Measurements from ENCODE around the gene MAGI3. TPM values are rescaled to one million over a fixed set of nuclear protein-coding genes. Genes with fewer than 3 reads are reported as not detected.

Gene MAGI3
- total RNA-seq (2014; rRNA removed; shearing (Covaris generic)): 2.9 and 4.7 TPM in 2 replicates
- 7.8 and 8.5 TPM in 2 replicates for total RNA-seq (2022)
- Bru-seq, nascent RNA: percentile 52 among the genes with signal in this experiment
- BruChase-seq, experiment 1, labeled RNA remaining after a 6-hour chase: percentile 48 among the genes with signal in this experiment
- percentile 50 among the genes with signal in this experiment for BruChase-seq, experiment 2, labeled RNA remaining after a 2-hour chase
- long read RNA-seq, full-length matches to known transcripts: 15 of 18 reads
- long read RNA-seq, partial matches to known transcripts: 2 of 18 reads
- long read RNA-seq, other reads (novel, unspliced or antisense): 1 of 18 reads

DNA sequence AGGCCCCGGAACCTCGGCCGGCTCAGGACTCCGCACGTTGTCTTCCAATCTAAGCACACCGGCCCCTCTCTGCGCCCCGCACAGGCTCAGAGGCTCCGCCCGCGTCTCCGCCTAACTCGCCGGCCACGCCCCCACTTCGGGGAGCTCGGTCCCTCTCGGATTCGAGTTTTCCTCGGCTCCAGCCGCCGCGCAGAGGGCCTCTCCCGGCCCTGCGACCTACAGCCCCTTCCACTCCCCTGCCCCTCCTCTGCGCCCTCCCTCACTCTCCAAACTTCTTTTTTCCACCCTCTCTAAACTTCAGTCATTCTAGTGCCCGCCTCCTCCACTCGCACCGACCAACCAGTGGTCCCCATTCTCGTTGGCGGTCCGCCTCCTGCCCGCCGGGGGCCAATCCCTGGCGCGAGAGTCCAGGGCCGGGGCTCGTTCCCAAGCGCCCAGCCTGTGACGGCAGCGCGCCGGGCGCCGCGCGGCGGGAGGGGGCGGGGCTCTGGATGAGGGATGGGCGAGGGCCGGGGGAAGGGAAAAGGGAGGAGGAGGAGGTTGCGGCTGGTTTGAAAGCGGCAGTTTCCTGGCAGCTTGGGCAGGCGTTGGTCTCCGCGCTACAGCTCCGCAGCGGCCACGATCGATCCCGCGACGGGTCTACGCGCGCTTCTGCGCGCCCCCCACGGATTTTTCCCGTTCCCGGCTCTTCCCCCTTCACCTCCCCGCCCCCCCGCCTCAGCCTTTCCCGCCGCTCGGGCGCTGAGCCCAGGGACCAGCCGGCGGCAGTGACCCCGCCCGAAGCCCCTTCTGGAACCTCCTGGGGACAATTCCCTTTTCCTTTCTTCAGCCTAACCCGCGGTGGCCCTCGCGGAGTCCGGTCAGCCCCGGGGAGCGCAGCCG is at the start of gene MAGI3:
TSS of gene MAGI3 (plus strand) at position 563 of the 882 bp plus-strand sequence. CDS start 519 bp downstream, outside the sequence.
- TF ChIP-seq, protein P1, sequence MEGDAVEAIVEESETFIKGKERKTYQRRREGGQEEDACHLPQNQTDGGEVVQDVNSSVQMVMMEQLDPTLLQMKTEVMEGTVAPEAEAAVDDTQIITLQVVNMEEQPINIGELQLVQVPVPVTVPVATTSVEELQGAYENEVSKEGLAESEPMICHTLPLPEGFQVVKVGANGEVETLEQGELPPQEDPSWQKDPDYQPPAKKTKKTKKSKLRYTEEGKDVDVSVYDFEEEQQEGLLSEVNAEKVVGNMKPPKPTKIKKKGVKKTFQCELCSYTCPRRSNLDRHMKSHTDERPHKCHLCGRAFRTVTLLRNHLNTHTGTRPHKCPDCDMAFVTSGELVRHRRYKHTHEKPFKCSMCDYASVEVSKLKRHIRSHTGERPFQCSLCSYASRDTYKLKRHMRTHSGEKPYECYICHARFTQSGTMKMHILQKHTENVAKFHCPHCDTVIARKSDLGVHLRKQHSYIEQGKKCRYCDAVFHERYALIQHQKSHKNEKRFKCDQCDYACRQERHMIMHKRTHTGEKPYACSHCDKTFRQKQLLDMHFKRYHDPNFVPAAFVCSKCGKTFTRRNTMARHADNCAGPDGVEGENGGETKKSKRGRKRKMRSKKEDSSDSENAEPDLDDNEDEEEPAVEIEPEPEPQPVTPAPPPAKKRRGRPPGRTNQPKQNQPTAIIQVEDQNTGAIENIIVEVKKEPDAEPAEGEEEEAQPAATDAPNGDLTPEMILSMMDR (conservative IDR thresholded peaks at IDR 0.05; ENCODE audit: low read length): no peak
- no peak for TF ChIP-seq EZH2phosphoT487 (IDR thresholded peaks at IDR 0.05; ENCODE audit: borderline replicate concordance, low read depth, low read length)
- no peaks in the 10 kb centered on the region for H3K36me3 ChIP-seq (ENCODE audit: insufficient read depth, low read length)
- H3K9me2 ChIP-seq (ENCODE audit: insufficient read depth, low read length): no peaks in the 10 kb centered on the region
- no TSS peak for BruUV-seq (replicated peaks)
- no peaks in the 10 kb centered on the region for H3K9me3 ChIP-seq (ENCODE audit: low read length)
- H3K4me3 ChIP-seq (ENCODE audit: low read depth, low read length, poor library complexity, severe bottlenecking): peak within 1 kb of the TSS; percentile 85
- peaks cover 18% of the 10 kb centered on the region for H3K4me1 ChIP-seq (ENCODE audit: insufficient read depth, low read length, poor library complexity, severe bottlenecking)
- CTCF ChIA-PET (ENCODE audit: unreplicated experiment): interaction anchor here (0.6 kb wide), 1 partner anchor 1332 kb away, joined by 3 read pairs; no protein-coding TSS in a partner anchor
- peak within 1 kb of the TSS; percentile 24 for H3K27ac ChIP-seq (ENCODE audit: low read depth, low read length, poor library complexity, severe bottlenecking)
- H3K79me2 ChIP-seq (ENCODE audit: insufficient read depth, low read depth, low read length): no peaks in the 10 kb centered on the region
- intact Hi-C loops (cut with micrococcal nuclease; ENCODE audit: unreplicated experiment): loop anchor here (10.0 kb wide), 1 partner anchor 245 kb away; no protein-coding TSS in a partner anchor
- peak within 1 kb of the TSS; percentile 88 for H3K4me2 ChIP-seq (ENCODE audit: low read length)
- H4K20me1 ChIP-seq (ENCODE audit: insufficient read depth, low read length): peaks cover 8% of the 10 kb centered on the region; the same call in 1 of the 2 replicates
- peak within 1 kb of the TSS; percentile 92 for H2AFZ ChIP-seq (ENCODE audit: low read length)
- POLR2A ChIA-PET: interaction anchor here (0.6 to 1.4 kb wide), 3 partner anchors 14 to 313 kb away, joined by 3 to 4 read pairs (median 3); no protein-coding TSS in a partner anchor
- DNase-seq (ENCODE audit: low spot score): peak; percentile 94

DNA sequence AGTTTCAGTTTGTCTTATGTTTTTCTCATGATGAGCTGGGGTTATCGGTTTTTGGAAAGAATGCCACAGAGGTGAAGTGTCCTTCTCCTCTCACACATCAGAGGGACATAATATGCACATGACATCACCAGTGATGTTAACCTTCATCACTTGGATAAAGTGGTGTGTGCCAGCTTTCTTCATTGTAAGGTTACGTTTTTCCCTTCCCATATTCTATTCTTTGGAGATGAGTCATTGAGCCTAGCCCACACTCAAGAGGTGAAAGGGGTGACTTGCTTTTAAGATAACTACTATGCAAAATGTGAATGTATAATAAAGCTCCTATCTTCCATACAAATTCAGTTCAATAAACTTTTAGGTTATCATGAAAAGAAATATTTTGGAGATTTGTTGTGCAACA is 36.7 kb upstream of the MAGI3 start:
- H3K79me2 ChIP-seq (ENCODE audit: insufficient read depth, low read depth, low read length): no peaks in the 10 kb centered on the region
- intact Hi-C loops (cut with micrococcal nuclease; ENCODE audit: unreplicated experiment): no loop called here
- H3K9me2 ChIP-seq (ENCODE audit: insufficient read depth, low read length): no peaks in the 10 kb centered on the region
- no TSS peak for BruUV-seq (replicated peaks)
- no peak overlapping the region for H3K4me2 ChIP-seq (ENCODE audit: low read length)
- no peaks in the 10 kb centered on the region for H3K9me3 ChIP-seq (ENCODE audit: low read length)
- H3K36me3 ChIP-seq (ENCODE audit: insufficient read depth, low read length): no peaks in the 10 kb centered on the region
- ChIA-PET POLR2A (interaction anchor here (2.1 kb wide), 1 partner anchor 10 kb away, joined by 4 read pairs; no protein-coding TSS in a partner anchor), CTCF (ENCODE audit: unreplicated experiment) (no interaction called here)
- no peaks in the 10 kb centered on the region for H3K4me1 ChIP-seq (ENCODE audit: insufficient read depth, low read length, poor library complexity, severe bottlenecking)
- H3K4me3 ChIP-seq (ENCODE audit: low read depth, low read length, poor library complexity, severe bottlenecking): no peak overlapping the region
- no peak overlapping the region for H2AFZ ChIP-seq (ENCODE audit: low read length)
- no peak for DNase-seq (ENCODE audit: low spot score)
- no peaks in the 10 kb centered on the region for H4K20me1 ChIP-seq (ENCODE audit: insufficient read depth, low read length)
- TF ChIP-seq, protein P1 (conservative IDR thresholded peaks at IDR 0.05; ENCODE audit: low read length): no peak
- TF ChIP-seq EZH2phosphoT487 (IDR thresholded peaks at IDR 0.05; ENCODE audit: borderline replicate concordance, low read depth, low read length): no peak
- H3K27ac ChIP-seq (ENCODE audit: low read depth, low read length, poor library complexity, severe bottlenecking): no peak overlapping the region

All from OCI-LY7 (cell line).